Adrenal gland (tissue), 5 donors: ENCODE results near the gene ESYT2.

ENCODE experiments used
- CTCF ChIP-seq, 6 experiments: fragments of 450-650 bp in 4 of 6; fragments of 200-600 bp in 2 of 6; sonication (generic) in 1 of 6; IDR thresholded peaks; 1 replicate in 5 of 6; 2 replicates in 1 of 6; pipeline versions ENCODE4 v1.5.1 to v1.8.0; 2016 to 2021; ENCODE audit warnings: antibody characterized with exemption in 6 of 6, mild to moderate bottlenecking in 2 of 6, moderate library complexity in 1 of 6
- POLR2A ChIP-seq, 2 donors: fragments of 450-650 bp; IDR thresholded peaks; one replicate each; pipeline ENCODE4 v1.6.1; 2017; ENCODE audit warnings: antibody characterized with exemption in 2 of 2, mild to moderate bottlenecking in 2 of 2, moderate library complexity in 1 of 2
- donor health status: DM: no; HTN: no; CAD: no.

GRCh38 chr7:158749396-158749795 is 79.9 kb downstream of the ESYT2 start:
- TF ChIP-seq CTCF (IDR thresholded peaks at IDR 0.05) = no peak
- TF ChIP-seq POLR2A (IDR thresholded peaks at IDR 0.05) = no peak
